Fibroblast of pulmonary artery (primary cell): ENCODE results near the gene BRD4.

Experiments
- DNase-seq: peaks from one replicate; pipeline ENCODE4 v3.0.0-alpha.2; 2010; ENCODE audit warnings: low read depth
- H3K4me3 ChIP-seq: replicated peaks from 2 replicates; pipeline ENCODE4 v1.5.1; 2011; ENCODE audit warnings: low read depth, mild to moderate bottlenecking, control low read depth, low read length, moderate library complexity
- TF ChIP-seq, protein P1 (sequence below): IDR thresholded peaks from 2 replicates; pipeline ENCODE4 v1.5.1; 2011; ENCODE audit warnings: mild to moderate bottlenecking, control low read depth, low read length, inconsistent platforms; ENCODE audit errors: missing control alignments

The BRD4 gene

DNA sequence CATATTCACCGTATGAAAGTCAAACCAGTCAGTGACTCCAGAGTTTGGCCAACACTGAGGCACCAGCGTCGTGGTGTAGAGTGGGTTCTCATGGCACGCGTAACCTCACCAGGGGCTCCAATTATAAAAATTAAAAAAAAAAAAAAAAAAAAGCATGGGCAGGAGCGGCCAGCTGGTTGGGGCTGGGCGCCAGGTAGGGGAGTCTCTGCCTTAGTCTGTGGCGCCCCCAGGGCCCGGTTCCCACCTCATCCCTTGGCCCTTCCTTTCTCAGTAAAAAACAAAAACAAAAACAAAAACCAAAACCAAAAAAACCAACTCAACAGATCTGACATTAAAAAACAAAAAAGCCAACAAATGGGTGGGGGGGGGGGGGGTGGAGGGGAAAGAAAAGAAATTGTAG is 95.5 kb downstream of the BRD4 start:
- no peak overlapping the region for H3K4me3 ChIP-seq
- TF ChIP-seq, protein P1, sequence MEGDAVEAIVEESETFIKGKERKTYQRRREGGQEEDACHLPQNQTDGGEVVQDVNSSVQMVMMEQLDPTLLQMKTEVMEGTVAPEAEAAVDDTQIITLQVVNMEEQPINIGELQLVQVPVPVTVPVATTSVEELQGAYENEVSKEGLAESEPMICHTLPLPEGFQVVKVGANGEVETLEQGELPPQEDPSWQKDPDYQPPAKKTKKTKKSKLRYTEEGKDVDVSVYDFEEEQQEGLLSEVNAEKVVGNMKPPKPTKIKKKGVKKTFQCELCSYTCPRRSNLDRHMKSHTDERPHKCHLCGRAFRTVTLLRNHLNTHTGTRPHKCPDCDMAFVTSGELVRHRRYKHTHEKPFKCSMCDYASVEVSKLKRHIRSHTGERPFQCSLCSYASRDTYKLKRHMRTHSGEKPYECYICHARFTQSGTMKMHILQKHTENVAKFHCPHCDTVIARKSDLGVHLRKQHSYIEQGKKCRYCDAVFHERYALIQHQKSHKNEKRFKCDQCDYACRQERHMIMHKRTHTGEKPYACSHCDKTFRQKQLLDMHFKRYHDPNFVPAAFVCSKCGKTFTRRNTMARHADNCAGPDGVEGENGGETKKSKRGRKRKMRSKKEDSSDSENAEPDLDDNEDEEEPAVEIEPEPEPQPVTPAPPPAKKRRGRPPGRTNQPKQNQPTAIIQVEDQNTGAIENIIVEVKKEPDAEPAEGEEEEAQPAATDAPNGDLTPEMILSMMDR = no peak
- DNase-seq = no peak

DNA sequence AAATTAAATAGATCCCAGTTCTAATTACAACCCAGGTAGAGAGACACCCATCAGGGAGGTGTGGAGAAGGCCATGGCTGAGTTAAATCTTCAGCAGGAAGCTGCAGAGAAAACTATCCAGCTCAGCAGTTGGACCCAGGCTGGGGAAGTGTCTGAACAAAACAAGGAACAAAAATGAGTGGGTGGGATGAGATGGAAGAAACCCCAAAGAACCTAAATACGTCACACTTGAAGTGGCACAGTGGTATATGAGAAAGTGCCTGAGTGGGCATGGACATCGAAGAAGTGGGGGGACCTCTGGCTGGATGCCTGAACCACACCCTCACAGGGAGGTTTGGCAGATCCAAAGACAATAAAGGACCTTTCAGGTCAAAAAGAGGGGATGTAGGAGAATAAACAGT is 96.6 kb downstream of the BRD4 start:
- no peak overlapping the region for H3K4me3 ChIP-seq
- TF ChIP-seq, protein P1 = no peak
- no peak for DNase-seq

DNA sequence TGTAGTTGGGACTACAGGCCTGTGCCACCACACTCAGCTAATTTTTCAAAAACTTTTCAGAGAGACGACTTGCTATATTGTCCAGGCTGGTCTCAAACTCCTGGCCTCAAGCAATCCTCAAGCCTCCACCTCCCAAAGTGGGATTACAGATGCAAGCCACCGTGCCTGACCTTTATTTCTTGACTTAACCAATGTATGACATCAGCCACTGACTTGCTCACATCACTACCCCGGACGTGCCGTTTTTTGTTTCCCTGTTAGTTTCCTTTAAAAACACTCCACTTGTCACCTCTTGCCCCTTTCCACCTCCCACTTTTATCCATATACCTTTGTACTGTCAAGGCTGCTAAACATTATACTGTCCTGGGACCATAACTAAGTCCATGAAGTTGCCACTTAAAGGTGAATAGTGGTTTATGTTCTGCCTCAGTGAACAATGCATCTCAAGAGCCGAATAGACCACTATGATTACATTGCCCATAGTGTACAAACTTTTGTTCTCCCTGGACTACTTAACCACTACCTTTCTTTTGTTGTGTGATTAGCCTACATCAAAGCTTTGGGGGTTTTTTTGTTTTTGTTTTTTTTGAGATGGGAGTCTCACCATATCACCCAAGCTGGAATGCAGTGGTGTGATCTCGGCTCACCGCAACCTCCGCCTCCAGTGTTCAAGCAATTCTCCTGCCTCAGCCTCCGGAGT is 97.8 kb downstream of the BRD4 start:
- TF ChIP-seq, protein P1 = no peak
- DNase-seq = no peak
- H3K4me3 ChIP-seq = no peak overlapping the region

DNA sequence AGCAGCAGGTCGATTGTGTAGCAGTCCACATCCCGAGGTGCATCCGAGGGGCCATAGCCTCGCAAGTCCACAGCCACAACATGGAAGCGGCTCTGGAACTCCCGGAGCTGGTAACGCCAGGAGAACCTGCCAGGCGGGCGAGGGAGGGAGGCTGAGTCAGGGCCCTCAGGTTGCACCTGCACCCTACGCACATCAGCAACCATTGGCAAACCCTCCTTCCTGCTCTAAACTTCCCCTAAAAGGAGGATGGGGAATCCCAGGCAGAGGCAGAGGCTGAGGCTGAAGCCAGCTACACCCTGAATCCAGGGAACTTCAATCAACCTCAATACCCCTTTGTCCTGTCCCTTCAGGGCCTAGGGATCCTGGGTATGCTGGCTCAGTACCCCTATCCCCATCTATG is 101.1 kb downstream of the BRD4 start:
- no peak overlapping the region for H3K4me3 ChIP-seq
- DNase-seq = no peak

DNA sequence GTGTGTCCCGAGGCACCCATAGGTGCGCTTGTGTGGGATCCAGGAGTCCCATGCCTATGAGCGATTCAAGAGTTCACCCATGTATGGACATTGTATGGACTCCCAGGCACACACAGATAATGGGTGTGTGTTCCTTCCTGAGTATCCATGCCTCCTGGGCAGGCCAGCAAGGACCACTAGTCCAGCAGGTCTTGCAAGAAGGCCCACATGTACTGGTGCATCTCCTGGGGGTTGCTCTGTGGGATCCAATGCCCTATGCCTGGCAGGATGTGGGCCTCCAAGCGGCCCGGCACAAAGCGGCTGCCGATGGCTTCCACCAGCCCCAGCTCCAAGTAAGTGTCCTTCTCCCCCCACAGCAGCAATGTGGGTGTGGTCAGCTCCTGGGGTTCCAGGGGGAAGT is 105.1 kb downstream of the BRD4 start:
- DNase-seq = no peak

More for the DNA sequence above, 101.1 kb downstream of the BRD4 start:
- TF ChIP-seq, protein P1 = no peak

DNA sequence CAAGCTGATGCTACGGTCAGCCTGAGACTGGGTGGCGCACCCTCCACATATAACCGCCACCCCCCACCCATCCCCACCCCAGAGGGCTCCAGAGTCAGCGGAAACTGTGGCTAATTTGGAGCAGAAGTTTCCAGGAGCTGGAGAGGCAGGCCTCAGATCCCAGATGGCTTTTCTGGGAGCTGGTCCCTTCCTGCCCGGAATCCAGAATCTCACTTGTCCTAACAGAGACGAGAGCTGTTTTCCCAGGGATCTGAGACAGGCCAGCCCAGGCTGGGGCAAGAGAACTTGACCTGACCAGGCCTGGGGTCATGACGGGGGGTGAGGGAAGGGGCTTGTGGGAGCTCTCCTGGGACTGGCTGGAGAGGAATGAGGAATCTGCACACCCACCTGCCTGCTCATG is 106.6 kb downstream of the BRD4 start:
- no peak for DNase-seq
- TF ChIP-seq, protein P1 = no peak
- no peak overlapping the region for H3K4me3 ChIP-seq

More for the DNA sequence above, 105.1 kb downstream of the BRD4 start:
- TF ChIP-seq, protein P1 = no peak
- H3K4me3 ChIP-seq = no peak overlapping the region
